Stimulated activated CD8-positive, alpha-beta memory T cell treated with anti-CD3 and anti-CD28 coated beads, Interleukin-15, amount 100 ng/mL, for 24 hours (primary cell): ENCODE results near the gene BOD1.
"Not testable (repeated sequence)": the region's sequence is repeated elsewhere in the genome, so short reads cannot be mapped to it uniquely, and the experiment has no call there.

Experiments
- DNase-seq: peaks from one replicate; pipeline ENCODE4 v3.0.0-alpha.2; 2020; ENCODE audit warnings: low read depth

The BOD1 gene

GRCh38 chr5:173615884-173616576, 420 bp downstream of the BOD1 start:
- DNase-seq = peak; percentile 20

GRCh38 chr5:173614591-173614990, 1.9 kb downstream of the BOD1 start:
- no peak for DNase-seq

GRCh38 chr5:173613433-173614159, 2.9 kb downstream of the BOD1 start:
- no peak for DNase-seq

GRCh38 chr5:173612948-173613347, 3.5 kb downstream of the BOD1 start:
- DNase-seq = no peak

GRCh38 chr5:173611706-173612105, 4.7 kb downstream of the BOD1 start:
- DNase-seq = no peak

- DNase-seq = no peak
Observed at GRCh38 chr5:173604141-173604540, 12.3 kb downstream of the BOD1 start.

- no peak for DNase-seq
Observed at GRCh38 chr5:173602423-173602822, 14.0 kb downstream of the BOD1 start.

- no peak for DNase-seq
Observed at GRCh38 chr5:173598686-173599085, 17.8 kb downstream of the BOD1 start.

GRCh38 chr5:173597304-173597703, 19.1 kb downstream of the BOD1 start:
- DNase-seq = no peak

- DNase-seq = no peak
Observed at GRCh38 chr5:173595841-173596240, 20.6 kb downstream of the BOD1 start.

- DNase-seq = no peak
Observed at GRCh38 chr5:173594061-173594460, 22.4 kb downstream of the BOD1 start.

GRCh38 chr5:173592050-173592669, 24.3 kb downstream of the BOD1 start:
- no peak for DNase-seq

GRCh38 chr5:173591056-173591514, 25.4 kb downstream of the BOD1 start:
- no peak for DNase-seq

- no peak for DNase-seq
Observed at GRCh38 chr5:173590436-173591055, 25.9 kb downstream of the BOD1 start.

GRCh38 chr5:173586133-173586532, 30.3 kb downstream of the BOD1 start:
- not testable (repeated sequence) for DNase-seq

GRCh38 chr5:173583346-173583745, 33.1 kb downstream of the BOD1 start:
- DNase-seq = no peak

GRCh38 chr5:173582216-173583111, 34.0 kb downstream of the BOD1 start:
- no peak for DNase-seq

- DNase-seq = peak; percentile 21
Observed at GRCh38 chr5:173581408-173582215, 34.8 kb downstream of the BOD1 start.

- no peak for DNase-seq
Observed at GRCh38 chr5:173578947-173579615, 37.4 kb downstream of the BOD1 start.

GRCh38 chr5:173577817-173578216, 38.6 kb downstream of the BOD1 start:
- DNase-seq = no peak
